ENCODE measurements around the gene POT1.

Gene POT1

DNA sequence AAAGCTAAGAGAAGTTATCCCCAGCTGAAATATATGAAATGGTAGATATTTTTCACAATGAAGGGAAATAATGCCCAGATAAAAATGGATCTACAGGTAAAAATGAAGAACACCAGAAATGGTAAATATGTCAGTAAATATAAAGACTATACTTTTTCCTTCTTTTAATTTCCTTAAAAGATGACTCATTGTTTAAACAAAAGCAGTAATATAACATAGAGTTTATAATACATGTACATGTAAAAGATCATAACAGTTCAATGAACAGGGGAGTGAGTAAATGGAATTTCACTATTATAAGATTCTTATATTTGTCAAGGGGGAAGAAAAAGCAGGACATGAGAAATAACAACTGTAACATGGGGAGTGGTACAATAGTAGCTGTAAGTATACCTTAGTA, 7.4 kb downstream of the POT1 start:
- peaks cover 11% of the 10 kb centered on the region; the same call in 1 of the 2 replicates for H3K36me3 ChIP-seq
- no peak overlapping the region for H3K4me3 ChIP-seq (ENCODE audit: low read depth, low read length)
- H3K9me3 ChIP-seq (ENCODE audit: severe bottlenecking), result no peaks in the 10 kb centered on the region
- H3K27me3 ChIP-seq (ENCODE audit: insufficient read depth, low read depth, severe bottlenecking), result no peaks in the 10 kb centered on the region
- no peak for DNase-seq
- TF ChIP-seq, protein P1, sequence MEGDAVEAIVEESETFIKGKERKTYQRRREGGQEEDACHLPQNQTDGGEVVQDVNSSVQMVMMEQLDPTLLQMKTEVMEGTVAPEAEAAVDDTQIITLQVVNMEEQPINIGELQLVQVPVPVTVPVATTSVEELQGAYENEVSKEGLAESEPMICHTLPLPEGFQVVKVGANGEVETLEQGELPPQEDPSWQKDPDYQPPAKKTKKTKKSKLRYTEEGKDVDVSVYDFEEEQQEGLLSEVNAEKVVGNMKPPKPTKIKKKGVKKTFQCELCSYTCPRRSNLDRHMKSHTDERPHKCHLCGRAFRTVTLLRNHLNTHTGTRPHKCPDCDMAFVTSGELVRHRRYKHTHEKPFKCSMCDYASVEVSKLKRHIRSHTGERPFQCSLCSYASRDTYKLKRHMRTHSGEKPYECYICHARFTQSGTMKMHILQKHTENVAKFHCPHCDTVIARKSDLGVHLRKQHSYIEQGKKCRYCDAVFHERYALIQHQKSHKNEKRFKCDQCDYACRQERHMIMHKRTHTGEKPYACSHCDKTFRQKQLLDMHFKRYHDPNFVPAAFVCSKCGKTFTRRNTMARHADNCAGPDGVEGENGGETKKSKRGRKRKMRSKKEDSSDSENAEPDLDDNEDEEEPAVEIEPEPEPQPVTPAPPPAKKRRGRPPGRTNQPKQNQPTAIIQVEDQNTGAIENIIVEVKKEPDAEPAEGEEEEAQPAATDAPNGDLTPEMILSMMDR (IDR thresholded peaks at IDR 0.05; ENCODE audit: low read depth, low read length), result no peak
- H3K27ac ChIP-seq, result no peak overlapping the region

DNA sequence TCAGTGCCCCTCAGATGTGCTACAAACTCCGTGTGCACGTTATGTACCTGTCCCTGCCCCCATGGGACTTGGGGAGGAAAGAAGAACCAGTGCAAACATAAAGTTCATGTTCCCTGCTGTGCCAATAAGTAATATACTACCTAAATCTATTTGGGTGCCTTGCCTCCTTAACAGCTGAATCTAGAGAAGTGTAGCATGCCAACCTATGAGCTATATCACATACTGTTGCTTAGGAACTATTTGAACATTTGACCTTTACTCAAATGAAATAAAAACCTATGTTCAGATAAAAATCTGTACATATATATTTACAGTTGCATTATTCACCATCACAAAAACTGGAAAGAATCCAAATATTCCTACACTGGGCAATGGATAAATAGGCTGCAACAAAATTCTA, 9.8 kb downstream of the POT1 start:
- Histone ChIP-seq H3K27me3 (ENCODE audit: insufficient read depth, low read depth, severe bottlenecking) (no peaks in the 10 kb centered on the region), H3K9me3 (ENCODE audit: severe bottlenecking) (no peaks in the 10 kb centered on the region), H3K27ac (no peak overlapping the region), H3K36me3 (peaks cover 4% of the 10 kb centered on the region; the same call in 1 of the 2 replicates), H3K4me3 (ENCODE audit: low read depth, low read length) (no peak overlapping the region)
- DNase-seq, result no peak
- TF ChIP-seq, protein P1 (IDR thresholded peaks at IDR 0.05; ENCODE audit: low read depth, low read length), result no peak

DNA sequence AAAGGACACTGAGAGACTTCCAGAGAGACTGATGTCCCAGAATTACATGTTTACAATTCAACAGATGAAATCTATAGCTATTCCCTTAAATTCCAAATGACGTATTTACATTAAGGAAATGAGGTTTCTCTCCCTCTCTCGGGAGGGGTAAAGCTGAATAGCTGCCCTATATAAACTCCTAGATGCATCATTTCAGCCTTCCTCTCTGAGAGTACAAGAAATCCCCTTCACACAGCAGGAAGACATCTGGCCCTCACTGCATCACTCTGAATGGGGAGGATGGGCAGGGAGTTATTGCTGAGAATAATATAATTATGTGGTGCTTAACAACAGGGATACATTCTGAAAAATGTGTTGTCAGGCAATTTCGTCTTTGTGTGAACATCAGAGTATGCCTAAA, 11.0 kb downstream of the POT1 start:
- DNase-seq, result no peak
- TF ChIP-seq, protein P1 (IDR thresholded peaks at IDR 0.05; ENCODE audit: low read depth, low read length), result no peak
- H3K36me3 ChIP-seq, result peaks cover 5% of the 10 kb centered on the region; the same call in 1 of the 2 replicates
- no peaks in the 10 kb centered on the region for H3K27me3 ChIP-seq (ENCODE audit: insufficient read depth, low read depth, severe bottlenecking)
- H3K9me3 ChIP-seq (ENCODE audit: severe bottlenecking), result no peaks in the 10 kb centered on the region
- no peak overlapping the region for H3K4me3 ChIP-seq (ENCODE audit: low read depth, low read length)
- no peak overlapping the region for H3K27ac ChIP-seq

DNA sequence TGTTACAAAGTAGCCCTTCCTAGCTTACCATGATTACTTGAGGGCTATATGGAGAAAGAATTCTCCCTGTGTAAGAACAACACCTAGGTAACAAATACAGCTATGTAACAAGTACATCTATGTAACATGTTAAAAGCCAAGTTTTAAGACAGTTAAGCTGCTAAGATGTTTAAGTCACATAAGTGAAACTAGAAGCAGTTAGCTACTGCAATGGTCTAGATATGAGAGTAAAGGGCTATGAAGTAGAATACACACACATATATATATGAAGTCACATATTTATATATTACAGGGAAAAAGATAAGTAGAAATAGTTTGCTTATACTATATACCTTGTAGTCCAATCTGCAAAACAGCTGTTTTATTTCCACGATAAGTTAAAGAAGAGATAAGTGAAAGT, 14.4 kb downstream of the POT1 start:
- TF ChIP-seq, protein P1 (IDR thresholded peaks at IDR 0.05; ENCODE audit: low read depth, low read length), result no peak
- H3K9me3 ChIP-seq (ENCODE audit: severe bottlenecking), result no peaks in the 10 kb centered on the region
- H3K27ac ChIP-seq, result no peak overlapping the region
- no peak for DNase-seq
- no peaks in the 10 kb centered on the region for H3K27me3 ChIP-seq (ENCODE audit: insufficient read depth, low read depth, severe bottlenecking)
- no peak overlapping the region for H3K4me3 ChIP-seq (ENCODE audit: low read depth, low read length)
- H3K36me3 ChIP-seq, result peaks cover 8% of the 10 kb centered on the region; the same call in 1 of the 2 replicates

DNA sequence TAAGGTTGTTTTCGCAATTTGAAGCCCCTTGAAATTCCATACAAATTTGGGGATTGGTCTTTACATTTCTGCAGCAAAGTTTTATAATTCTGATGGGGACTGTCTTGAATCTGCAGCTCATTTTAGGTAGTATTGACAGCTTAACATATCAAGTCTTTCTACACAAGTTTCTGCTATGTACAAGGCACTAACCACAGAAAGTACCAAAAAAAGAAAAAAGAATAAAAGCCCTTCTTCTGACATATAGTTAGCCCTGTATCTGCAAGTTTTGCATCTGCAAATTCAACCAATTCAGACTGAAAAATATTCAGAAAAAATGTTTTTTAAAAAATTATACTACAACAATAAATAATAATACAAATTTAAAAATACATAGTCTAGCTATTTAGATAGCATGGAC, 15.3 kb downstream of the POT1 start:
- peaks cover 8% of the 10 kb centered on the region; the same call in 1 of the 2 replicates for H3K36me3 ChIP-seq
- no peak overlapping the region for H3K27ac ChIP-seq
- H3K4me3 ChIP-seq (ENCODE audit: low read depth, low read length), result no peak overlapping the region
- no peaks in the 10 kb centered on the region for H3K27me3 ChIP-seq (ENCODE audit: insufficient read depth, low read depth, severe bottlenecking)
- H3K9me3 ChIP-seq (ENCODE audit: severe bottlenecking), result no peaks in the 10 kb centered on the region
- no peak for DNase-seq
- TF ChIP-seq, protein P1 (IDR thresholded peaks at IDR 0.05; ENCODE audit: low read depth, low read length), result no peak

DNA sequence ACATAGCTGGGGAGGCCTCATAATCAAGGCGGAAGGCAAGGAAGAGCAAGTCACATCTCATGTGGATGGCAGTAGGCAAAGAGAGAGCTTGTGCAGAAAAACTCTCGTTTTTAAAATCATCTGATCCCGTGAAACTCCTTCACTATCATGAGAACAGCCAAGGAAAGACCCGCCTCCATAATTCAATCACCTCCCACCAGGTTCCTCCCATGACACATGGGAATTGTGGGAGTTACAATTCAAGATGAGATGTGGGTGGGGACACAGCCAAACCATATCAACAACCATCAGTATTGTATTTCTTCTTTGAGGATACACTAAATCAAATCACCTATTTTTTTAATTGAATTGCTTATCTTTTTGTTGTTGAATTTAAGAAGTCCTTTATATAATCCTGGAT, 16.7 kb downstream of the POT1 start:
- Histone ChIP-seq H3K9me3 (ENCODE audit: severe bottlenecking) (no peaks in the 10 kb centered on the region), H3K4me3 (ENCODE audit: low read depth, low read length) (no peak overlapping the region), H3K36me3 (peaks cover 8% of the 10 kb centered on the region; the same call in 1 of the 2 replicates), H3K27me3 (ENCODE audit: insufficient read depth, low read depth, severe bottlenecking) (no peaks in the 10 kb centered on the region), H3K27ac (no peak overlapping the region)
- TF ChIP-seq, protein P1 (IDR thresholded peaks at IDR 0.05; ENCODE audit: low read depth, low read length), result no peak
- DNase-seq, result no peak
